HG03571 (cell line): ENCODE measurements around the gene FCN1.

Source experiments
- ATAC-seq: cut with Tn5 transposase; IDR thresholded peaks from one replicate; pipeline ENCODE4 v1.9.1; 2021; ENCODE audit not compliant: unreplicated experiment

FCN1 gene

GRCh38 chr9:134937566-134938345 lies 20.0 kb upstream of the FCN1 start:
- no peak for ATAC-seq

- no peak for ATAC-seq
These were observed 19.4 kb upstream of the FCN1 start for GRCh38 chr9:134937164-134937555.

- ATAC-seq, result no peak
These were observed 18.8 kb upstream of the FCN1 start for GRCh38 chr9:134936346-134937163.

- ATAC-seq, result no peak
These were observed 18.1 kb upstream of the FCN1 start for GRCh38 chr9:134935701-134936345.

- ATAC-seq, result no peak
These were observed 17.4 kb upstream of the FCN1 start for GRCh38 chr9:134935056-134935640.

- no peak for ATAC-seq
These were observed 15.5 kb upstream of the FCN1 start for GRCh38 chr9:134933076-134933659.

GRCh38 chr9:134932606-134933005 lies 14.9 kb upstream of the FCN1 start:
- ATAC-seq, result no peak

GRCh38 chr9:134932171-134932570 lies 14.5 kb upstream of the FCN1 start:
- no peak for ATAC-seq

- ATAC-seq, result no peak
These were observed 12.7 kb upstream of the FCN1 start for GRCh38 chr9:134930398-134930797.

- ATAC-seq, result no peak
These were observed 11.8 kb upstream of the FCN1 start for GRCh38 chr9:134929193-134930158.

- ATAC-seq, result no peak
These were observed 10.9 kb upstream of the FCN1 start for GRCh38 chr9:134928436-134929192.

- ATAC-seq, result no peak
These were observed 7.3 kb upstream of the FCN1 start for GRCh38 chr9:134925011-134925511.

- no peak for ATAC-seq
These were observed 5.8 kb upstream of the FCN1 start for GRCh38 chr9:134923466-134923865.

GRCh38 chr9:134922932-134923240 lies 5.2 kb upstream of the FCN1 start:
- ATAC-seq, result no peak

- no peak for ATAC-seq
These were observed 4.6 kb upstream of the FCN1 start for GRCh38 chr9:134922066-134922931.

GRCh38 chr9:134919303-134919702 lies 1.6 kb upstream of the FCN1 start:
- no peak for ATAC-seq

GRCh38 chr9:134918646-134919045 lies 934 bp upstream of the FCN1 start:
- ATAC-seq, result no peak

GRCh38 chr9:134916161-134916665 lies 1.5 kb downstream of the FCN1 start:
- no peak for ATAC-seq
